Aorta (tissue), 5 donors: Measurements from ENCODE around the gene GLIPR1. TPM values are rescaled to one million over a fixed set of nuclear protein-coding genes. Genes with fewer than 3 reads are reported as not detected.
"Not testable (repeated sequence)": the region's sequence is repeated elsewhere in the genome, so short reads cannot be mapped to it uniquely, and the experiment has no call there.

Source experiments
- ATAC-seq: fragments of 200-7000 bp; cut with Tn5 transposase; one replicate; pipeline ENCODE4 v1.9.1; 2022; ENCODE audit warnings: moderate library complexity; ENCODE audit not compliant: low FRiP score
- DNase-seq, 2 donors: peaks; one replicate each; pipeline ENCODE4 v3.0.0-alpha.2; 2020
- H3K27ac ChIP-seq, 2 donors: one replicate each; pipeline ENCODE4 v1.5.1; 2013; ENCODE audit warnings: low read length in 2 of 2, mild to moderate bottlenecking in 2 of 2, moderate library complexity in 2 of 2, control low read depth in 1 of 2, inconsistent platforms in 1 of 2, low read depth in 1 of 2
- H3K27me3 ChIP-seq, 2 donors: one replicate each; pipeline ENCODE4 v1.6.1; 2013; ENCODE audit warnings: control low read depth in 1 of 2, low read length in 1 of 2, mild to moderate bottlenecking in 1 of 2, moderate library complexity in 1 of 2; ENCODE audit not compliant: insufficient read depth in 2 of 2, control insufficient read depth in 1 of 2
- H3K36me3 ChIP-seq, 2 donors: one replicate each; pipeline ENCODE4 v1.6.1; 2013; ENCODE audit warnings: control low read depth in 1 of 2, low read length in 1 of 2, mild to moderate bottlenecking in 1 of 2; ENCODE audit not compliant: insufficient read depth in 2 of 2, control insufficient read depth in 1 of 2
- H3K4me1 ChIP-seq, 2 donors: one replicate each; pipeline ENCODE4 v1.6.1; 2013; ENCODE audit warnings: low read length in 2 of 2, control low read depth in 1 of 2, mild to moderate bottlenecking in 1 of 2, moderate library complexity in 1 of 2; ENCODE audit not compliant: insufficient read depth in 2 of 2, control insufficient read depth in 1 of 2
- H3K4me3 ChIP-seq, 2 donors: one replicate each; pipeline ENCODE4 v1.5.1; 2013; ENCODE audit warnings: low read length in 2 of 2, control low read depth in 1 of 2, mild to moderate bottlenecking in 1 of 2
- H3K9me3 ChIP-seq: one replicate; pipeline ENCODE4 v1.6.1; 2013; ENCODE audit warnings: mild to moderate bottlenecking, low read length; ENCODE audit not compliant: control insufficient read depth
- WGBS, 2 donors: extraction: QIAGEN DNeasy Blood & Tissue Kit; methylation state at CpG; one replicate each; pipeline ENCODE4 v1.1.7; 2013; 5-methylcytosine and 5-hydroxymethylcytosine counted together
- intact Hi-C, 2 donors: fragments of 100-400 bp; cut with DNase I; formaldehyde crosslinking; loops; one replicate each; pipeline versions ENCODE4 v1.14.2 to v1.15.0; 2022
- polyA plus RNA-seq, 2 donors: library from polyadenylated mRNA; stranded (reverse); fragments of 200-250 nt; gene quantifications; one replicate each; pipeline ENCODE4 v1.2.3, GENCODE V29; 2013
- total RNA-seq, 2 donors: library from RNA; stranded (reverse); fragmentation: NEBNext Ultra II Directional; extraction: Animal tissue kit (Norgen Biotek cat#: 25700); gene quantifications; one replicate each; pipeline ENCODE4 v1.2.1, GENCODE V29; 2021
- donor health status: healthy with polysubstance abuse.
- donor health status: Bipolar disorder and iron deficiency.
- donor health status: DM: no; HTN: no; CAD: no.
- donor health status: DM: no; HTN: no; CAD: no.
- donor health status: DM: yes; HTN: yes; CAD: no.

Gene GLIPR1
- total and polyA plus RNA-seq, 4 donors, result 41.3 to 230 (median 99.9) TPM

GRCh38 chr12:75511116-75512048 is 30.8 kb downstream of the GLIPR1 start, which contains the start of gene KRR1:
Gene KRR1, minus strand, starts transcription at chr12:75511609. Its CDS starts 12 bp downstream, at chr12:75511597.
- Histone ChIP-seq H3K36me3 (no peaks in the 10 kb centered on the region), H3K27ac (peak within 1 kb of the TSS in 1 of 2 donors; percentile 70), H3K4me1 (no peaks in the 10 kb centered on the region), H3K9me3 (no peaks in the 10 kb centered on the region), H3K4me3 (peak within 1 kb of the TSS; percentile 64 to 98), H3K27me3 (no peaks in the 10 kb centered on the region)
- intact Hi-C loops, result loop anchor here in 1 of 2 donors (5.0 kb wide), 1 partner anchor 521 kb away; the partner anchor contains the start of gene PHLDA1
- DNase-seq (peak; percentile 94 to 96), ATAC-seq (peak; percentile 98)
- WGBS, 2 donors, result 3% methylated on average over 47 of the region's 47 CpGs

GRCh38 chr12:75521224-75521623 is 40.7 kb downstream of the GLIPR1 start:
- H3K27ac ChIP-seq, H3K9me3 ChIP-seq, H3K4me1 ChIP-seq, H3K27me3 ChIP-seq, DNase-seq, H3K4me3 ChIP-seq, intact Hi-C loops, ATAC-seq, H3K36me3 ChIP-seq: not testable (repeated sequence)

GRCh38 chr12:75522124-75522523 is 41.6 kb downstream of the GLIPR1 start:
- H3K27ac ChIP-seq, intact Hi-C loops: not testable (repeated sequence)

GRCh38 chr12:75525263-75525662 is 44.7 kb downstream of the GLIPR1 start:
- H3K27me3 ChIP-seq, result no peaks in the 10 kb centered on the region
- DNase-seq (no peak), ATAC-seq (no peak)
- no peaks in the 10 kb centered on the region for H3K4me1 ChIP-seq
- intact Hi-C loops, result no loop called here
- no peaks in the 10 kb centered on the region for H3K9me3 ChIP-seq
- H3K36me3 ChIP-seq, result no peaks in the 10 kb centered on the region
- 26 to 35% methylated on average over 1 of the region's 1 CpG for WGBS, 2 donors
- no peak overlapping the region for H3K4me3 ChIP-seq
- no peak overlapping the region for H3K27ac ChIP-seq

More at GRCh38 chr12:75522124-75522523, 41.6 kb downstream of the GLIPR1 start:
- H3K36me3 ChIP-seq, ATAC-seq, H3K4me3 ChIP-seq, H3K4me1 ChIP-seq, H3K27me3 ChIP-seq, H3K9me3 ChIP-seq, DNase-seq: not testable (repeated sequence)
- WGBS, 2 donors, result 82 to 86% methylated on average over 5 of the region's 5 CpGs

- ATAC-seq, result no peak
- H3K4me1 ChIP-seq, result no peaks in the 10 kb centered on the region
- no peak overlapping the region for H3K27ac ChIP-seq
- WGBS, 2 donors, result 27 to 30% methylated on average over 4 of the region's 4 CpGs
- H3K27me3 ChIP-seq, result no peaks in the 10 kb centered on the region
- H3K9me3 ChIP-seq, result no peaks in the 10 kb centered on the region
- H3K36me3 ChIP-seq, result no peaks in the 10 kb centered on the region
- intact Hi-C loops, result loop anchor here (2.0 kb wide), 1 partner anchor 510 kb away; no protein-coding TSS in a partner anchor
- H3K4me3 ChIP-seq, result no peak overlapping the region
- DNase-seq, result no peak
Measured at GRCh38 chr12:75526655-75527511, 46.3 kb downstream of the GLIPR1 start.

- H3K4me3 ChIP-seq, result no peak overlapping the region
Measured at GRCh38 chr12:75528272-75528671, 47.7 kb downstream of the GLIPR1 start.

GRCh38 chr12:75528692-75529091 is 48.1 kb downstream of the GLIPR1 start:
- ATAC-seq (no peak), DNase-seq (no peak)
- WGBS, 2 donors, result 75 to 80% methylated on average over 2 of the region's 2 CpGs
- Histone ChIP-seq H3K27me3 (no peaks in the 10 kb centered on the region), H3K4me3 (no peak overlapping the region), H3K36me3 (no peaks in the 10 kb centered on the region), H3K27ac (no peak overlapping the region), H3K9me3 (no peaks in the 10 kb centered on the region), H3K4me1 (no peaks in the 10 kb centered on the region)
- intact Hi-C loops, result no loop called here

More at GRCh38 chr12:75528272-75528671, 47.7 kb downstream of the GLIPR1 start:
- 79 to 81% methylated on average over 2 of the region's 2 CpGs for WGBS, 2 donors
- intact Hi-C loops, result no loop called here
- Histone ChIP-seq H3K27me3 (no peaks in the 10 kb centered on the region), H3K9me3 (no peaks in the 10 kb centered on the region), H3K27ac (no peak overlapping the region), H3K4me1 (no peaks in the 10 kb centered on the region), H3K36me3 (no peaks in the 10 kb centered on the region)
- no peak for DNase-seq
- ATAC-seq, result no peak

GRCh38 chr12:75529316-75529715 is 48.8 kb downstream of the GLIPR1 start:
- no peaks in the 10 kb centered on the region for H3K9me3 ChIP-seq
- no peaks in the 10 kb centered on the region for H3K27me3 ChIP-seq
- H3K4me1 ChIP-seq, result no peaks in the 10 kb centered on the region
- intact Hi-C loops, result no loop called here
- H3K36me3 ChIP-seq, result no peaks in the 10 kb centered on the region
- ATAC-seq (no peak), DNase-seq (no peak)
- H3K4me3 ChIP-seq, result no peak overlapping the region
- H3K27ac ChIP-seq, result no peak overlapping the region
- 90 to 97% methylated on average over 1 of the region's 1 CpG for WGBS, 2 donors
